Cerebellar cortex (tissue), 1 donor: ENCODE data around the gene ARL6IP6.
A peak's percentile ranks its signal among the peaks of the same experiment; 100 is the strongest.
"Not testable (repeated sequence)": the region's sequence is repeated elsewhere in the genome, so short reads cannot be mapped to it uniquely, and the experiment has no call there.

Experiments
- DNase-seq: peaks from one replicate; pipeline ENCODE4 v3.0.0-alpha.2; 2015; ENCODE audit warnings: low spot score

Gene ARL6IP6

DNA sequence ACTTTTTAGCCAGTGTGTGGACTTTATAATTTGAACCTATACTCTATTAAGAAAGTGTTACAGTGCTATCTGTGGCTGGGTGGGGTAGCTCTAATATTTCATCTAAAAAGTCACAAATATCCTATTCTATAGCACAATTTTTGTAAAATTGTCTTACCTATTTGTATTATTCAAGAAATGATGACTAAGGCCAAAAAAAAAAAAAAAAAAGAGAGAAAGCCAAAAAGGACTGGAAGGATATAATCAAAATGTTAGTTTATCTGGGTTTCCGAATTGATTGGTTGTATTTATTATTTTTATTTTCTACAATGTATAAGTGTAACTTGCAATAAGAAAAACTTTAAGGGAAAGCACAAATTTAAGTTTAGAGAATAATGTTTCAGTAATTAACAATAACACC is 5.5 kb downstream of the ARL6IP6 start:
- no peak for DNase-seq

DNA sequence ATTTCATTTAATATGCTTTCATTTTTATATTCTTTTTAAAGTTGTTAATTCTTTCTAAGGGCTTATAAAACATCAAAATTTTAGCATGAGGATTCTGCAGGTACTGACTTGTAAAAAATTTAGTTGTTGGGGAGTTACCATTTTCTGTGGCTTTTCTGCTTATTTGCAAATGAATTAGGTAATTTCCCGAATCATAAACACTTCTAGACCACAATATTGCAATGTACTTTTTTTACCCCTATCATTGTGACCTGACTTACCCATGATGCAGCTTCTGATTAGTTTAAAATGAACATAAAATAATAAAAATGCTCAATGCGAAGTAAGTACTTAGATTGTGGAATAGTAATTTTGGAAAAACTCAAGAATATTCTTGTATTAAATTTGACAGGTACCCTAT is 11.4 kb downstream of the ARL6IP6 start:
- no peak for DNase-seq

GRCh38 chr2:152730591-152731333 is 12.3 kb downstream of the ARL6IP6 start:
- DNase-seq, result no peak

GRCh38 chr2:152737509-152737908 is 19.1 kb downstream of the ARL6IP6 start:
- not testable (repeated sequence) for DNase-seq

DNA sequence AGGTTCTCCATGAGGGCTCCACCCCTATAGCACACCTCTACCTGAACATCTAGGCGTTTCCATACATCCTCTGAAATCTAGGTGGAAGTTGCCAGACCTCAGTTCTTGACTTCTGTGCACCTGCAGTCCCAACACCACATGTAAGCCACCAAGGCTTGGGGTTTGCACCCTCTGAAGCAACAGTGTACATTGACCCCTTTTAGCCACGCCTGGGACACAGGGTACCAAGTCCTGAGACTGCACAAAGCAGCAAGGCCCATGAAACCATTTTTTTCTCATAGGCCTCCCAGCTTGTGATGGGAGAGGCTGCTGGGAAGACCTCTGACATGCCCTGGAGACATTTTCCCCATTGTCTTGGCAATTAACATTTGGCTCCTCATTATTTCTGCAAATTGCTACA is 20.0 kb downstream of the ARL6IP6 start:
- DNase-seq, result no peak

DNA sequence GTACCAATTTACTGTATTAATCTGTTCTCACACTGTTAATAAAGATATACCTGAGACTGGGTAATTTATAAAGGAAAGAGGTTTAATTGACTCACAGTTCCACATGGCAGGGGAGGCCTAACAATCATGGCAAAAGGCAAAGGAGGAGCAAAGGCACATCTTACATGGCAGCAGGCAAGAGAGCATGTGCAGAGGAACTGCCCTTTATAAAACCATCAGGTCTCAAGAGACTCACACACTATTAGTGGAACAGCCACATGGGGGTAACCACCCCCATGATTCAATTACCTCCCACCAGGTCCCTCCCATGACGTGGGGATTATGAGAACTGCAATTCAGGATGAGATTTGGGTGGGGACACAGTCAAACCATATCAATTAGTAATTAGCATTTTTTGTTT is 21.3 kb downstream of the ARL6IP6 start:
- DNase-seq, result not testable (repeated sequence)

DNA sequence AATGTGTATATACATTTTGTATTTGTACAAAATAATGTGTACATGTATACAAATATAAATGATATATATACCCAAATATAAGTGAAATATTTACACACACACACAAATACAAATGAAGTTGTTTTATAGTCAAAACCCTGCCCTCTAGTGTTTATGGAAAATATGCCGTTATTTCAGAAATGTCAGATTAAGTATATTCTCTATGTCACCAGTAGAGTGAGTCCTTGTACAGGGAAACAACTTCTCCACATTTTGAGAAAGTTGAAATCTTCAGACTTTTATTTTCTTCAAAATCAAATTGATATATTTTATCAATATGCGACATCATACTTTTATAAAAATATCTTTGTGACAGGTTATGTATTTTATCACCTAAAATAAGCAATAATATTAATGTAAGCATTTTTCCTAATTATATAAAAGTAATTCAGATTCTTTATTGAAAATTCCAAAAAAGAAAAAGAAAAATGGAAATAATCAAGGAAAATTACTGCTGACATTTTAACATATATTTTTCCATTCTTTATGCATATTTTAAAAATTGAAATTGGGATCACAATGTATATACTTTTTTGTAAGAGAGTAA is 22.4 kb downstream of the ARL6IP6 start:
- DNase-seq, result peak; percentile 58

DNA sequence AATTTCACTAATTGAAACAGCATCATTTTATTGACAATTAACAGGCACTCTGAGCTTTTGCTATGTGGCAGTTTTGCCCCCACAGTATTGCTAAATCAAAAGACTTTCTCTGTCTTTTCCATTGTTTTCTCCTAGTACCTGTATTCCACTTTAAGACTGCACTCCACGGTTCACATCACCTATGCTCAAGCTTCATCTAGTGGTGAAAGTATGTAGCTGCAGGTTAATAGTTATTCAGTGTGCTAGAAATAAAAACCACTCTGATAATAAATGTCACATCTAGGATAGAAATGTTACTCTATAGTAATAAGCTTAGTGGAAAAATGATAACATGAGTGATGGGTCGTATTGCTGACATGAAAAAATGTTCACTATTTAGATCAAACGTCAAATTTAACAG is 24.6 kb downstream of the ARL6IP6 start:
- peak; percentile 48 for DNase-seq

- not testable (repeated sequence) for DNase-seq
These were observed 29.3 kb downstream of the ARL6IP6 start for GRCh38 chr2:152747751-152748150.

- DNase-seq, result peak; percentile 5
These were observed 36.6 kb downstream of the ARL6IP6 start for GRCh38 chr2:152755029-152755428.

GRCh38 chr2:152759290-152760072 is 41.1 kb downstream of the ARL6IP6 start:
- DNase-seq, result no peak

DNA sequence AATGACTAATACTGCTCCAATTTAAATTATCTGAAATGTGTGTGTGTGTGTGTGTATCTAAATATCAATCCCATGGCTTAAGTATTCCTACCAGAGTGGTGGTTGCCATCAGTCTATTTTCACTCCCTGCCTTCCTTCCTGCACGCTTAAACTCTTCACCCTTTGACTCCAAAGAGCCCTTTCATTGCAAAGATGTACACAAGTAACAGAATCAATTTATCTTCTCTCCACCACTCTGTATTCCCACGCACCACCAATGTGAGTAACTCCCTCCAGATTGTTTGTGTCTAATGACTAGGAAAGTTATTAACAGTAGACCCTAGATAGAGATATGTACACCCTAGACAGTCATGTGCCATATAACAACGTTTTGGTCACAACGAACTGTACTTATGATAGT is 42.8 kb downstream of the ARL6IP6 start:
- no peak for DNase-seq

DNA sequence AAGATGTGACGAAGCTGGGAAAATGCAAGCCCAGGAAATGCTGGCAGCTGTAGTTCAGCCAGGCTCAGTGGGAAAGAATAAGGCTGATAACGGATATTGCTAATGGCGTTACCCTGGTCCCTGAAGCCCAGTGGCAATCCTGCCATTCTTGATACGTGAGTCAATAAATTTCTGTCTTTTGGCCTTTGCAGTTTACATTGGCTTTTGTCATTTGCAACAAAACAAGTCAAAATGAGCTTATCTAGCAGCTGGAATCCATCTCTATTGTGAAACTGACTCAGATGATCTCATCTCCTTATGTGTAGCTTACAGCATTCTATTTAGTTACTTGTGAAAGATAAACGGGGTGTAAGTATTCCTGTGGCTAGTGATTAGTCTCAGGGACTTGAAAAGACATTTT is 43.8 kb downstream of the ARL6IP6 start:
- DNase-seq, result no peak

DNA sequence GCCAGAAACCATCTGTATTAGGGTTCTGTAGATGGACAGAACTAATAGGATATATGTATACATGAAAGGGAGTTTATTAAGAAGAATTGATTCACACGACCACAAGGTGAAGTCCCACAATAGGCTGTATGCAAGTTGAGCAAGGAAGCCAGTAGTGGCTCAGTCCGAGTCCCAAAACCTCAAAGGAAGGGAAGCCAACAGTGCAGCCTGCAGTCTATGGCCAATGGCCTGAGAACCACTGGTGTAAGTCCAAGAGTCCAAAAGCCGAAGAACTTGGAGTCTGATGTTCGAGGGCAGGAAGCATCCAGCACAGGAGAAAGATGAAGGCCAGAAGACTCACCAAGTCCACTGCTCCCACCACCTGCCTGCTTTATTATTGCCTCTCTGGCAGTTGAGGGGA is 44.8 kb downstream of the ARL6IP6 start:
- not testable (repeated sequence) for DNase-seq

DNA sequence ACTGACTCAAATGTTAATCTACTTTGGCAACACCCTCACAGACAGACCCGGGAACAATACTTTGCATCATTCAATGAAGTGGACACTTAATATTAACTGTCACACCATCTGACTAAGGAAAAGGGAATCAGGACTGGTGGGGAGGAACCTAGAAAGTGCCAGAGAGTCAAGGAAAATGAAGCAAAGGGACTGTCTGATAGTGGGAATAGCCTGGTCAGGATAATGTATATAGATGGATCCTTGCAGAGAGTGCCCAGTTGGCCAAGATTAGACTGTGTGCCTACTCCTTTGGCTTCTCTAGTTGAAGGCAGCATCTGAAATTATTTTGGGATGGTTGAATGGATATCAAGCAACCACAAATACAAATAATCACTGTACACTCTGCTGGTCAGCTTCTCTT is 45.2 kb downstream of the ARL6IP6 start:
- no peak for DNase-seq

DNA sequence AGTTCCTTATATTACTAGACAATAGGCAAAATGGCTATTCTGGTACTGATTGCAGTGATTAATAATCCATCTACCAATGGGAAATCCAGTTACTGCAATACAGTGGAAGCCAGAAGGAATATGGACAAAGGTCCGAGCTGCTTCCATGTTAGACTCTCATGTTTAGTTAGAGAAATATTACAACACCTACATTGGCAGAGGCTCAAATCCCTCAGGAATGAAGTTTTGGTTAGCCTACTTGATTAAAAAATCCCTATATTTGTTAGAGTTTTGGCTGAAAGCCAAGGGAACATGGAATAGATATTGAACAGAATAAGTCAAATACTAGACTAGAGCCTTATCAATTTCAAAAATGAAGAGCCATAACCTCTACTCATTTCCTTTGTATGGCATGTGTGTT is 48.5 kb downstream of the ARL6IP6 start:
- no peak for DNase-seq

- no peak for DNase-seq
These were observed 62.8 kb downstream of the ARL6IP6 start for GRCh38 chr2:152781175-152781574.

- DNase-seq, result no peak
These were observed 63.8 kb downstream of the ARL6IP6 start for GRCh38 chr2:152782171-152782570.

DNA sequence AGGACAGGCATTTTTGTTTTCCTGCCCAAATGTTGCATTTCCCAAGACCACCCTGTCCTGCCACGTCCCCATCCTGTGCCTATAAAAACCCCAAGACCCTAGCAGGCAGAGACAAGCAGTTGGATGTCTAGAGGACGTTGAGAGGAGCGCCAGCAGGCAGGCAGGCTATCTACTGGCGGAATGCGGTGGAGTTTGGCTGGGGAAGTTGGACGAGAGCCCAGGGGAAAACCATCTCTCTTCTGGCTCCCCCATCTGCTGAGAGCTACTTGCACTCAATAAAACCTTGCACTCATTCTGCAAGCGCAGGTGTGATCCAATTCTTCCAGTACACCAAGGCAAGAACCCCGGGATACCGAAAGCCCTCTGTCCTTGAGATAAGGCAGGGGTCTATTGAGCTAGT is 72.5 kb downstream of the ARL6IP6 start:
- DNase-seq, result peak; percentile 45

- DNase-seq, result no peak
These were observed 73.6 kb downstream of the ARL6IP6 start for GRCh38 chr2:152791979-152792378.

- DNase-seq, result no peak
These were observed 74.6 kb downstream of the ARL6IP6 start for GRCh38 chr2:152792974-152793373.

DNA sequence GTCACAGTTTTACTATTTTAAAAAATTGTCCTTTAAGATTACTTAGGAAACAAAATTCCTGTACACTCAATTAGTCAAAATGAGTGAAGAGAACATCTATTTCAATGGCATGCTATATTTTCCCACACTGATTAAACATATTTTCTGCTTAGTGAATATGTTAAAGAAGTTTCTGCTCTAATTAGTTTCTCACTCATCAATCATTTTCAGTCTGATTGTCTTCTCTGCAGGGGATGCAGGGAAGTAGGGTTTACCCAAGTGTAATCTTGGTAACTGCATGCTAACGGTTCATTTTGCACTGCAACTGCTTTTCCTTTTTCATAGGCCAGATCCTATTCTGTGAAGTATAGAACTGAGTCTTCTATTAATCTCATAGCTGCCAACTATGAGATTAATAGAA is 78.5 kb downstream of the ARL6IP6 start:
- no peak for DNase-seq
